HCT116 (cell line): Measurements from ENCODE around the gene MT1X.

Experiments
- ATF3 ChIP-seq: IDR thresholded peaks from 2 replicates; pipeline ENCODE4 v1.6.1; 2012
- CBX3 ChIP-seq: IDR thresholded peaks from 2 replicates; pipeline ENCODE4 v1.6.1; 2012; ENCODE audit warnings: low read depth
- CTCF ChIP-seq, 3 experiments: fragments of 200-600 bp in 1 of 3; sonication (generic) in 1 of 3; IDR thresholded peaks in 2 of 3; conservative IDR thresholded peaks in 1 of 3; 2 replicates each; pipeline ENCODE4 v1.5.1; 2012 to 2017; ENCODE audit warnings: low read depth in 2 of 3, low read length in 2 of 3, antibody characterized with exemption in 1 of 3, borderline replicate concordance in 1 of 3, control low read depth in 1 of 3, mild to moderate bottlenecking in 1 of 3, mixed read lengths in 1 of 3, mixed run types in 1 of 3, moderate library complexity in 1 of 3; ENCODE audit not compliant: insufficient read depth in 1 of 3
- EGR1 ChIP-seq: IDR thresholded peaks from 2 replicates; pipeline ENCODE4 v1.6.1; 2012; ENCODE audit warnings: low read depth
- EZH2 ChIP-seq: fragments of 200-600 bp; sonication (generic); IDR thresholded peaks from 2 replicates; pipeline ENCODE4 v1.6.1; 2017; ENCODE audit warnings: antibody characterized with exemption, mixed run types
- POLR2A ChIP-seq: IDR thresholded peaks from 2 replicates; pipeline ENCODE4 v1.7.0; 2011; ENCODE audit warnings: borderline replicate concordance; ENCODE audit not compliant: insufficient read depth, insufficient read length; ENCODE audit errors: extremely low read depth
- POLR2AphosphoS5 ChIP-seq: IDR thresholded peaks from 2 replicates; pipeline ENCODE4 v1.6.1; 2011; ENCODE audit warnings: mild to moderate bottlenecking, low read depth, low read length, moderate library complexity
- RAD21 ChIP-seq: IDR thresholded peaks from 2 replicates; pipeline ENCODE4 v1.6.1; 2012; ENCODE audit warnings: low read depth, mild to moderate bottlenecking
- REST ChIP-seq: IDR thresholded peaks from 2 replicates; pipeline ENCODE4 v1.6.1; 2012; ENCODE audit warnings: low read depth
- SIN3A ChIP-seq: IDR thresholded peaks from 2 replicates; pipeline ENCODE4 v1.6.1; 2012; ENCODE audit warnings: low read depth
- TCF7L2 ChIP-seq: IDR thresholded peaks from 2 replicates; pipeline ENCODE4 v1.7.0; 2011; ENCODE audit warnings: borderline replicate concordance, inconsistent platforms; ENCODE audit not compliant: insufficient read depth, insufficient read length; ENCODE audit errors: extremely low read depth
- ZBTB33 ChIP-seq: IDR thresholded peaks from 2 replicates; pipeline ENCODE4 v1.6.1; 2011; ENCODE audit warnings: mild to moderate bottlenecking, low read length, moderate library complexity; ENCODE audit not compliant: insufficient replicate concordance; ENCODE audit errors: extremely low read depth
- ZNF274 ChIP-seq: fragments of 200-500 bp; sonication (Bioruptor generic); IDR thresholded peaks from 2 replicates; pipeline ENCODE4 v1.6.1; 2014; ENCODE audit warnings: mild to moderate bottlenecking, low read depth, low read length, inconsistent platforms

- TF ChIP-seq CTCF (IDR thresholded peaks at IDR 0.05 in 2 of 3, conservative IDR thresholded peaks at IDR 0.05 in 1 of 3; ENCODE audit: borderline replicate concordance in 1 of 3, insufficient read depth in 1 of 3, low read depth in 2 of 3, low read length in 2 of 3) (no peak), SIN3A (no peak), ATF3 (no peak), TCF7L2 (no peak), CBX3 (no peak), POLR2AphosphoS5 (no peak), POLR2A (no peak), RAD21 (no peak), REST (no peak), EZH2 (no peak), EGR1 (no peak), ZBTB33 (no peak), ZNF274 (no peak)
Measured at GRCh38 chr16:56672761-56673536, 9.3 kb upstream of the MT1X start.
